Activated CD4-positive, alpha-beta T cell treated with anti-CD3 and anti-CD28 coated beads, Interleukin-2, amount 50 U/mL, for 24 hours (primary cell): ENCODE data around the gene CBS.
"Not testable (repeated sequence)": the region's sequence is repeated elsewhere in the genome, so short reads cannot be mapped to it uniquely, and the experiment has no call there.

Experiments
- DNase-seq, 2 donors: peaks; one replicate each; pipeline ENCODE4 v3.0.0-alpha.2; 2020; ENCODE audit warnings: low read depth in 1 of 2, low spot score in 1 of 2

CBS gene

DNA sequence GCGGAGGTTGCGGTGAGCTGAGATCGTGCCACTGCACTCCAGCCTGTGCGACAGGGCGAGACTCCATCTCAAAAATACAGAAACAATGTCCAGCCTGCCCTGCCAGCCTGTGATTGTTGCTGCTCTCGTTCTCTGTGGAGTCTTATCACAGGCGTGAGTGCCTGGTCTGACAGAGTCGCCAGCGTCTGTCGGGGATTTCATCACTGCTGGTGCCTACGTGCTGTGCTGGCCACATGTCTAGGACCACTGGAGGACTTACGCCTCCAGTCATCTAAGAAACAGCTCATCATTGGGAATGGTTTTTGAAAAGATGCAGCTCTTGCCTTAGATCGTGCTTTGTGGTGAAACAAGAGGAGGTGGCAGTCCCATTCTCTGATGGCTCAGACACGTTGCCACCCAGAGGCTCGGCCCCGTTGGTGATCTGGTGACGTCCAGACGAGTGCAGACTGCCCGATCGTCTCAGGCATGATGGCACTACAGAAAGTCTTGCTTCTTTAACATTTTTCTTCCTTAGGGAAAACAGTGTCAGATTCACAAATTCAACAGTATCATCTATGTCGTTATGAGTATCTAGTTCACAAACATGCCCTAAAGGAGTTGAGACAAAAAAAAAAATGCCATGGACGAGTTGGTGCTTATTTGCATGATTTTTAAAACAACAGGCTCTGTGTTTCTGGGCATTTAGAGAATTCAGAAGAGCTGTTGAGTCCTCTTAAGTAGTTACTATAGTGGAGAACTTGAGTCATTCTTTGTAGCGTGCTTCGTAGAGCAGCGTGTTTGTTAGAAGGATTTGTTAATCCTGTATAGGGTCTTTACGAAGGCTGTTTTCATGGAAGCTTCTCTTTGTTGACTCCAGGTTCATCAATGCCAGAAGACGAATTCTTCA lies 47.5 kb downstream of the CBS start:
- DNase-seq: no peak

DNA sequence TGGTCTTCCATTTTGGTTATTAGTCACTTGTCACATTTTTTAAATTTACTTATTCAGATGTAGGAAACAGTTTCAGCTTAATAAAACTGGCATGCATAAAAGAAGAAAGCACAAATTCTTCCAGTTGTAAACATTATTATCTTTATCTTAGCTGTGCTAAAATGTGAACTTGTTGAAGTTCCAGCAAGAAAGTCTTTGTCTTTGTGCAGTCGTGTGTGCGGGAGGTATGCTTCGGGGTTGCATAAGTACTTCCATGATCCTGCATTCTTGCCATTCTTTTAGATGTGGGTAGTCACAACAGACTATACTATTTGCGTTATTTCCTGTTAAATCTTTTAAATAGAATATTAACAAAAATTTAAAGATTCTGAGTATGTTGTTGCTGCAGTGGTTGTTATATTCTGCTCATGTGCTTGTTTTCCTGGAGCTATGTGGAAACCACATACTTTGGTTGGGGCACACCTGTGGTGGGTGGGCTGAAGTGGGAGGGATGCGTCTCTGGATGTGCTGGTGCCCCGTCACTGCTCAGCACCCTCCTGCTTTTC lies 49.9 kb downstream of the CBS start:
- DNase-seq: no peak

DNA sequence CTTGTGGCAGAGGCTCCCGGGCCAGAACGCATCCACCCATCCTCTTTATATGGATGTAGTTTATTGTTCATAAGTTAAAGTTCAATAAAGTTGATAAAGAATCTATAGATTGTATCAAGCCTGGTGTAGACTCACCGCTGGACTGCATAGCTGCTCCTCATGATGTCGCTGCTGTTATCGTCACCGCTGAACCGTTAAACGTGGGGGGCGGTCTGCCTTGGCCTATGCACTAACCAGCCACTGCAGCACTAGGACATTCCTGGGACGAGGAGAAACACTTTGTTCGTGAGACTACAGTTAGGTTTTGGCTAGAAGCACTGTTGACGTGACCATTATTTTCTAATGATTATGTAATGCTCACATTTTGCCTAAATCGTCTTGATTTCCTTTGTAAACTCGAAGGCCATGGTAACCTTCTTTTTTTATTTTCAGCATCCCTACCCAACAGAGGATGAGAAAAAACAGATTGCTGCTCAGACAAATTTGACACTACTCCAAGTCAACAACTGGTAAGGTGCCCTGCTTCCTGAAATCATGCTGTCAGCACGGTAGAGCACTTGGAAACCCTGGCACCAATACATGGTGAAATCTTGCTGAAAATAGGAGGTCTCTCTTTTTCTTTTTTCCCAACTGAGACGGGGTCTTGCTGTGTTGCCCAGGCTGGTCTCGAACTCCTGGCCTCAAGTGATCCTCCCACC lies 51.0 kb downstream of the CBS start:
- DNase-seq: no peak

DNA sequence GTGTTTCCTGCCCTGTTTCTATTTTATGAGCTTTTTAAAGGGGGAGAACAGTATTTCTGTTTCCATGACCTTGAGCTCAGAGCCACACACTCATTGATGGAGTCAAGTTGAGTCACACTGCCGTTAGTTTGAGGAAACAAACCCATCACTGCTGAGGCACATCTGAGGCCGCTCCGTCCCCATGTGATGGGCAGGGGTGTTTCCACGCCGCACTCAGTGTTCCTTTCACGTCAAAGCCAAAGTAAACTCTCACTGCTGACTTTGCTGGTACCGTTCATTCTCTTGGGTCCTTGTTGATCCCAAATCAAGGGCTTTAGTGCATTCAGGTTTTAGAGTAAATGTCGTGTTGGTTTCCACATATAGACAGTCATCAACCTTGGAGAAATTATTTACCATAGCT lies 52.5 kb downstream of the CBS start:
- DNase-seq: no peak

DNA sequence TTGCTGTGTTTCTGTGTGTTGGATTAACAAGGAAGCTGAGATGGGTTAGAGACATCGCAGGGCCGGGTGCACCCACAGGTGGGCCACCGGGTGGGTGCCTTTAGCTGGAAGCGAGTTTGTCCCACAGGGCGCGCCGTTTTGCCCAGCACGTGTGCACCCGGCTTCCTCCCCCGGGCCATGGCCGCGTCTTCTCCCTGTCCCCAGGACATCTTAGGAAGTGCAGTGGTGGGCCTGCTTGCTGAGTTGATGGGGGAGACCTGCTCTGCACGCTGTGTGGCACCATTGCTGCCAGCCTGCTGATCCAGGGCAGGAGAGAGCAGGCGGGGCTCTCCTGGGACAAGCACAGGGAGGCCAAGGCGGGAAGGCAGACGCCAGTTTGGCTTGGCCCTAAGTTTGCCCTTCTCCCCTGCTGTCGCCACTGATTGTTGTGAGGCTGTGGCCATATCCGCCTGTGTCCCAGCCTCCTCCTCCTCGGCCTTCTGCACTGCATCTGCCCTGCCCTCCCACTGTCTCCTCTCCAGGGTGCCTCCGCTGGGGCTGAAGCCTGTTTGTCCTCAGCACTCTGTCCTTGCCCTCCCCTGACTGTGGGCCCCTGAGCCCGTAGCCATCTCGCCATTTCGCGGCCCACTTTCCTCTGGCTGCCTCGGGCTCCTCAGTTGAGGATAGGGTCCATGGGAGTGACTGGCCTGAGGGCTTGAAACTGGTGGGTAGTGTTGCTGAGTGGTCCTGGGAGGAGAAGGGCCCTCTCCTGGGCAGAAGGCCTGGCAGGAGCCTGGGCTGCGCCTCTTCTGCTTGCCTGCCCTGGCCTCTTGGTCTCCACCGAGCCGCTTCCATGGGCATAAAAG lies 53.7 kb downstream of the CBS start:
- no peak for DNase-seq

DNA sequence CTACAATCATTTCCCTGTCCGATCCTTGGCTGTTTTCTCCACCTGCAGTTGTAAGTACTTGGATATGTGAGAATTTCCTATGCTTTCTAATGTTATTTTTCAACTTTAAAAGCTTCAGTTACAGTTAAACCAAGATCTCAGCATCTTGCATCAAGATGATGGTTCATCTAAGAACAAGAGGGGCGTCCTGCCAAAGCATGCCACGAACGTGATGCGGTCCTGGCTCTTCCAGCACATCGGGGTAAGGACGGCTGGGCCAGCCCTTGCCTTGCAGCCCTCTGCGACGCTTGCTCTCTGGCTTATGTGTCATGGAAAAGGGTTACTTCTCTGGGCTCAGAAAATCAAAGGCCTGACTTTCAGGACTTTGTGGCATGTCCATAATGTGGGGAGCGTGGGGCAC lies 54.4 kb downstream of the CBS start:
- DNase-seq: no peak

DNA sequence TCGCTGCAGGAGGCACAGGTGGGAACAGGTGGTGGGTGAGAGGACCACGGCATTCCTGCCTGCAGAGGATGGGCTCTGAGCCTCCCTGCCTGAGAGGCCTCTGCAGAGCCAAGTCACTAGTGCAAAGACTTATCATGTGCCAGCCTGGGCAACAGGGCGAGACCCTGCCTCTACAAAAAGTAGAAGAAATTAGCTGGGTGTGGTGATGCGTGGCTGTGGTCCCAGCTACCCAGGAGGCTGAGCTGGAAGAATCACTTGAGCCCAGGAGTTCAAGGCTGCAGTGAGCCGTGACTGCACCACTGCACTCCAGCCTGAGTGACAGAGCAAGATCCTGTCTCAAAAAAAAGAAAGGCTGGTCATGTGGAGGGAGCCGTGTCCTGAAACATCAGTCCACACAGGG lies 54.9 kb downstream of the CBS start:
- no peak for DNase-seq

DNA sequence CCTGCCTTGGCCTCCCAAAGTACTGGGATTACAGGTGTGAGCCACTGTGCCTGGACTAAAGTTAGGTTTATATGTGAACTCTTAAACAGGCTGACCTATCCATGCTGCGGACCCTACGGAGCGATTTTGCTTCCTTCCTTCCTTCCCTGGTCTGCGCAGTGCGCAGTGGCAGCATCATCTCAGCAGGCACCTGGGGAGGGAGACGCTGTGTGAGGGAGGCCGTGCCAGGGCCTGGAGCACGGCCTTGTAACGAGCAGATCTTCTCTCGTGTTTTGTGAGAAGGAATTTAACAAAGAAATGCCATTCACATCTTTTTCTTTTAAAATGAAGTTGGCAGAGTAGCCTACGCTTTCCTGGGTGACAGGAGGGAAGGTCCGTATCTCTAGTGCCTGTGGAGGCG lies 55.5 kb downstream of the CBS start:
- DNase-seq: no peak

DNA sequence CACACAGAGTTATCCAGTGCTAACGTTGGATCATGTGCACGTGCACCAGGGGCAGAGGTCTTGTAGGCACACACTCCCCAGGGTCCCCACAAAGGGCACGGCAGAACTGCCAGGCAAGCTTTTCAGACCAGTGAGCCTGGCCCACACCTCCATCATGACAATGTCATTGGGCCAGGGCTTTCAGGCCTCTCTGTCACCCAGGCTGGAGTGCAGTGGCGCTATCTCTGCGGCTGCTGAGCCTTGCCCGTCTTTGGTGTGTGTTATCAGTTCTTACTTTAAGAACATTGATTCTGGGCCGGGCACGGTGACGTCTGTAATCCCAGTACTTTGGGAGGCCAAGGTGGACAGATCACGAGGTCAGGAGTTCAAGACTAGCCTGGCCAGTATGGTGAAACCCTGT lies 57.1 kb downstream of the CBS start:
- DNase-seq: no peak

DNA sequence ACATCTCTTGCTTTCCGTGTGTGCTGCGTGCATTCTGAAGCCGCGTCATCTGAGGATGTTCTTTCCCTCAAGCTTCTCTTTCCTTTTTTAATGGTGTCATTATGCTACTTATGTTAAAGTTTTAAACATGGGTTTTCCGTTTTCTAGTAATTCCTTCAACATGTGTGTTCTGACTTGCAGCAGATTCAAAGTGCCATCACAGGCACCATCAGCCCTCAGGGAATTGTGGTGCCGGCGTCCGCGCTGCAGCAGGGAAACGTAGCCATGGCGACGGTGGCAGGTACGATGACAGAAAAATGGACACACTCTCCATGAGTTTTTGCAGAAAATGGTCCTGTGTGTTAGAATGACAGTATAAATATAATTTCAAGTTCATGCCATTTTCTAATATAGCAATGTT lies 58.9 kb downstream of the CBS start:
- no peak for DNase-seq

DNA sequence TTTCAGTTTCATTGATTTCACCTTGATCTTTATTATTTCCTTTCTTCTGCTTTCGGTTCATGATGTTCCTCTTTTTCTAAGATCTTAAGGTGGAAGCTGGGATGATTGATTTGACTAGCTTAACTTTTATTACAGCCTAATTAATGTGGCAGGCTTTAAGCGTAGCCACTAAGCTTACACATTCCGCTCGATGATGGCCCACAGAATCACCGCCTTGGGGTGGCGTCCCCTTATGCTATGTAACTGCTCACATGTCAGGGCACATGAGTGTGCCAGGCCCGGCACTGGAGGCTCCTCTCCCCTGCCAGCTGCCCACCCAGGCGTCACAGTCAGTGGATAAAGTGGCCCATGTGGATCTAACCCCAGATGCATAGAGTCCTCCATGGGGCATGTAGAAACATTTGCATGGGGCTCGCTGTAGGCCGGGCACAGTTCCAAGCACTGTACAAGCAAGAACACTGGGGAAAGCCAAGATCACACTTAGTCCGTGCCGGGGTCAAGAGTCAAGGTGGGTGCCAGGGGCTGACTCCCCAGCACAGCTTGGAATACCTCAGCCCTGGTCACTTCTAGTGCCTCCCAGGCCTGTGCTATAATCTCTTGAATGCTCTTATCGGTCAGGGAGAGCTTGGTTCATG lies 59.6 kb downstream of the CBS start:
- DNase-seq: no peak

DNA sequence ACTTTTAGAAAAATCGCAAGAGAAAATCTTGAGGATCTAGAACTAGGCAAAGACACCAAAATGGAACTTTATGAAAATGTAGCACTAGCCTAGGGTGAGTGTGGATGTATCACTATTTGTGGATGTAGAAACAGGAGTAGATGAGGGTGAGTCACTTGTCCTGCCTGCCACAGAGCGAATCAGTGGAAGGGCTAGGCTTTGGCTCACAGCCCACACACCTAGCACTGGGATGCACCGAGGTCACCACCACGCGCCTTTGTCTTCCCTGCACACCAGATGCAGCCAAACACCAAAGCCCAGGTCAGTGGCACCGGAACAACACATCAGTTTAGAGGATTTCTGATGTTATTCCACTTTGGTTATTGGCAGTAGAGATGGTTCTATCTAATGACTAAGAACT lies 63.0 kb downstream of the CBS start:
- no peak for DNase-seq

DNA sequence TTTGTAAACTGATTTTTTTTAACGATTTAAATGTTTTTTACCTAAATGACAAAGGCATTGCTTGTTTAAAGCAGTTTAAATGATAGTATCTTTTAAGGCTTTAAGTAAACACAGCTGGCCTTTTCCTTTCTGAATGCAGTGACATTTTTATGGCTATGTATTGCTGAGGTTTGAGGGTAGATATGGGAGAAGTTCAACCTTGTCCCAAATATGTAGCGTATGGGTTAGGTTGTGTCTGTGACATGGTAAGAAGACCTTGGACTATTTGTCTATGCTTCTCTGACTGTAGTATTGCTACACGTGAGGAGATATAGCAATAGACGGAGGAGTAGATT lies 68.8 kb downstream of the CBS start:
- no peak for DNase-seq

DNA sequence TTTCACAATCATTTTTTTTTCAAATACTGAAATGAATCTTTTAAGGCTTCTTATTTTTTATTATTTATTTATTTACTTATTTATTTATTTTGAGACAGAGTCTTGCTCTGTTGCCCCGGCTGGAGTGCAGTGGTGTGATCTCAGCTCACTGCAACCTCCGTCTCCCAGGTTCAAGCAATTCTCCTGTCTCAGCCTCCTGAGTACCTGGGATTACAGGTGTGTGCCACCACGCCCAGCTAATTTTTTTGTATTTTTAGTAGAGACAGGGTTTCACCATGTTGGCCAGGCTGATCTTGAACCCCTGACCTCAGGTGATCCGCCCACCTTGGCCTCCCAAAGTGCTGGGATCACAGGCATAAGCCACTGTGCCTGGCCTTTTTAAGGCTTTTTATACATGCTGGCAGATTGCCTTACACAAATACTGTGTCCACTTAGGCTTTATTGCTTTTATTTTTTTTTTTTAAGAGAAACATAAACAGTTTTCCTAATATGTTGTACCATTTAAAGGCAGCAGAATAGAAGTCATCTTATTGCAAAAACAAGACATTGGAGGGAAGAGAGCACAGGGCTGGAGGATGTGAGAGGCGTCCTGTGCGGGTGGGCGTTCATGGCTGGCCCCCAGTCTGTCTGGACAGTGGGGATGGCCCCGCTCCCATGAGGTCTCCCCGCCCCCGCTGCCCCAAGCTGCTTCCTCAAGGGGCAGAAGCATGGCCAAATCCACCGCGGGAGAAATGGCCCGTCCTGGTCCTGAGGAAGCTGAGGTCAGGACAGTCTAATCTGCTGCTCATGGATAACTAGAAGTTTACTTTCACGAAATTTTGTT lies 69.4 kb downstream of the CBS start:
- not testable (repeated sequence) for DNase-seq

DNA sequence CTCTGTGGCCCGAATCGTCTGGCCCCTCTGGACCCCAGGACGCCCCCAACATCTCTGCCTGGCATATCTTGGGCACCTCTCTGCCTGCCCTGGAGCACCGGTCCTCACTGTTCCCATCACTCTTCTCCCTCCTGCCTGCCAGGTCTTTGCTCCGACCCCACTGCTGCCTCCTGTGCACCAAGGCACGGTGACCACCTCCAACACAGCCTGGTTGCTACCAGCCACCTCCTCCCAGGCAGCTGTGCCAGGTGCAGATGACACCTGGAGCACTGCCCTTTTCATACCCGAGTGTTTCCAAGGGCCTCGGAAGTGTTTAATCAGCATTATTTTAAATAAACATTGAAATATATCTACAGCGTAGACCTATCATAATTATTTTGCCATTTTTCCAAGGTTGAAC lies 70.0 kb downstream of the CBS start:
- no peak for DNase-seq

DNA sequence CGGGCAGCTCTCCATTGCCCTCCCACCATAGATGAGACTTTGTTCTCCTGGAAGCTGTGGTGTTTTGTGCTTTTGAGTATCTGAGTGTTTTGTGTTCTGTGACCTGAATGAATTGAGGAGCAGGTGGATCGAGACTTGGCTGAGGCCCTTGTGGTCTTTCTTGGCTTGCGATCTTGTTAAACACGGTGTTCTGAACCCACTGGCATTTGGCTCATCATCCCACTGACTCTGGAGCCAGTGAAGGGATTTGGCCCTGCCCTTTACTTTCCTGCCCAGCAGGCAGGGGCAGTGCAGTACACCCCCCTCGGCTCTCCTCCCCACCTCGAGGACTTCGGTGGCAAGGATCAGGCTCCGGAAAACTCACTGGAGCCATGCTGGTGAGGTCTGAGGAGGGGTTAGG lies 70.7 kb downstream of the CBS start:
- DNase-seq: no peak
